Measurements from ENCODE around the gene FDXR.

The FDXR gene

DNA sequence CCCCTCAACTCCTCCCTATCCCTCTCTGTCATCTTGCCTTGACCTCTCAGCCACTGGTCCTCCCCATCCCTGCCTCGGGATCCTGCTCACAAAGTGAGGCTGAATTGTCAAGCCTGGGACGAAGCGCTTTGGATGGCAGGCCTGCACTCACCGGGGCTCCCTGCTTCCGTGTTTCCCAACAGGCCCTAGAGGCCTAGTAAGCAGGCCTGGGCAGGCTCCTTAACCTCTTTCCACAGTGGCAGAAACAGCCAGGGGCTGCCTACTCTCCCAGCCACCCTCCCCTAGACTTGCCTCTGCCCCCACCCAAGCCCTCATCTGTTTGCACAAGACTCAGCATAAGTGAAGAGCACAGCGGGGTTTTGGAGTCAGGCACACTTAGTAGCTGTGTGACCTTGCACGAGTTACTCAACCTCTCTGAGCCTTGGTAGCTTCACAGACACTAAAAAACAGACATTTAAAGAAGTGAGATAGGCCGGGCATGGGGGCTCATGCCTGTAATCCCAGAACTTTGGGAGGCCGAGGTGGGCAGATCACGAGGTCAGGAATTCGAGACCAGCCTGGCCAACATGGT is 25.7 kb upstream of the FDXR start:
- no peak for FAIRE-seq

DNA sequence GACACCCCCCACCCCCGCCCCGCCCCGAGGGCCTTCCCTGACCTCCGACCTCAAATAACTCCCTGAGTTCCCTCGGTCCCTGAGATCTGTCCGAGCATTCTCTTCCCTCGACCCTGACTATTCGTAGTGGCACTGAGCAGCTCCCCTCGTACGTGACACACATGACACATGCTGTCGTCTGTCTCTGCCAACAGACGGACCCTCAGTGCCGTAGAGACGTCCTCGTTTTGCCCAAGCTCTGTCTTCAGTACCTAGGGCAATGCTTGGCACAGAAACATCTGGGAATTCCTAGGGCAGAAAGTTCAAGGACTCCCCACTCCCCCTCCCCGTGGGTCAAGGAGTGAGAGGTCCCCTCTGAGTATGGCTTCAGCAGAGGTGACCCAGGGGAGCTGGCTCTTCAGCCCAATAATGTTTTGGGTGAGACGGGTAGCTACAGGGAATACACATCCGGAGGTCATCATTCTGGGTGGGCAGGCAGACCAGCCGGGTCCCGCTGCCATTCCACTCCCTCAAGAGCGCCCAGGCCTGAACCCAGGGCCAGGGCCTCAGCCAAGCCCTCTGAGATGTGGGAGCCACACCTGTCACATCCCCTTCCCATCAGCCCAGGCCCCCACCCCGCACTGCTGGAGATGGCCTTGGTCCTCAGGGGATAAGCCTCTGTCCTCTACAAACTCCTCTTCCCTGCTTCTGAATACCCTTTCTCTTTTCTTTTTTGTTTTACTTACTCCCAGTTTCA is 21.3 kb upstream of the FDXR start:
- no peak for FAIRE-seq

DNA sequence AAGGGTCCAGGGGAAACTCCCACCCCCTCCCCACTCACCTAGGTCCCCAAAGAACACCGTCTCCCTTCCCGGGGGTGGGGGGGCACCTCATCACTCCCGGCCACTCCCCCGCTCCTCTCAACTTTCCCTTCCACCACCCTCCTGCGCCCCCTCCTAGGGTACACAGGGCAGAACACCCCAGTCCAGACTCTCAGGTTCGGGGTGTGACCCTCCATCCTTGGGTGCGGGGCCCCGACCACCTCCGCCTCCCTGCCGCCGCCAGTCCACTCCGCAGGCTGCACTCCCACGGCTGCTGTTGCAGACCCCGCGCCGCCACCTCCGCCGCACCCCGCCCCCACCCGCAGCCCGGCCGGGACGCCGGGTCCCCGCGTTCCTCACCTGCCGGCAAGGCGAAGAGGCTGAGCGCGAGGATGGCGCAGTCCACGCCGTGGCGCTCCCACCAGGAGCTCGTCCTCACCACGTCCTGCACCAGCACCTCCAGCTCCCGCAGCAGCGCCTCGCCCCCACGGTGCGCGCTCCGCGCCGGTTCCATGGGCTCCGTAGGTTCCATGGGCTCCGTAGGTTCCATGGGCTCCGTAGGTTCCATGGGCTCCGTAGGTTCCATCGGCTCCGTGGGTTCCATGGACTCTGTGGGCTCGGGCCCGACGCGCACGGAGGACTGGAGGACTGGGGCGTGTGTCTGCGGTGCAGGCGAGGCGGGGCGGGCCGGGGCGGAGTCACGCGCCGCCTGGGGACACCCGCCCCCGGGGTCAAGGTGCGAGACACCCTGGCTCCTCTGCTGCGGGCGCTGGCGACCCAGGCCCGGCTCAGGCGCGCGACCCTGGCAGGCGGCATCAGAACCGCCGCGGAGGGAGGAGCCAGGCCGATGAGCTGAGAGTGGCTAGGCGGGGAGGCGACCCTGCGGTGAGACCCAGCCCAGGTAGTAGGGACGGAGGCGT is 20.4 kb upstream of the FDXR start, which contains the start of gene FADS6:
Gene FADS6 (minus strand): TSS at position 660 of the 938 bp plus-strand sequence. CDS start 38 bp downstream, at position 622.
- no peak for FAIRE-seq

DNA sequence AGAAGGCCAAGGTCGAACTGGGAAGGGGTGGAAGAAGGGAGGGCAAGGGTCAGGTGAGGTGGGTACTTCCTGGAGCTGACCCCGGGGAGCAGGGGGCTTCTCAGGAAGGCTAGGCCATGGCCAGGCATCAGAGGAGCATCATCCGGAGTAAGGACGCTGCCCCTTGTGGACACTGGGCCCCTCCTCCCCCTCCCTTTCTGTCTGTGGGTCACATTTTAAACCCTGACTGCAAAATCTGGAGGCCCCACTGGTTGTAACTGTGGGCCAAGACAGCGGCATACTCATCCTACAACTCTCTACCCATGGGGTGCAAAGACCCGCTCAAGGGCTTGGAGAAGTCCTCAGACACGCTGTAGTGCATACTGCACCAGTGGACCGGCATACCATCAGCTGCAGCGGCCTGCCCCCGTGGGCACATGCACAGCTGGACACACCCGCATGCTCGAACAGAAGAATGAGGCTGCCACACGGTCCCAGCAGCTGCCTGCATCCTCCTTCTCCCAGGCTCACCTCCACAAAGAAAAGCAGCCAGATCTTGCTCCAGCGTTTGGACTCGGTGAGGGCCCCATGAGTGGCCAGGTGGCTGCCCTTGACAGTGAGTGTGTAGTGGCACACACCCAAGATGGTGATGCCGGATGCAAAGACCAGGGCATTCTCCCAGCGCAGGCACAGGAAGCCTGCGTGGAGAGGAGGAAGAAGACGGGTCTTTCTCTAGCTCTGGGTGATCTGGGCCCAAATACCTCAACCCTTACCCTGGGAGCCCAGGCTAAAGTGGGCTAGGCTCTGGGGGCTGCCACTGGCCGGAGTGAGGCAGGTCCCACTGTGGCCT is 19.4 kb upstream of the FDXR start:
- no peak for FAIRE-seq

DNA sequence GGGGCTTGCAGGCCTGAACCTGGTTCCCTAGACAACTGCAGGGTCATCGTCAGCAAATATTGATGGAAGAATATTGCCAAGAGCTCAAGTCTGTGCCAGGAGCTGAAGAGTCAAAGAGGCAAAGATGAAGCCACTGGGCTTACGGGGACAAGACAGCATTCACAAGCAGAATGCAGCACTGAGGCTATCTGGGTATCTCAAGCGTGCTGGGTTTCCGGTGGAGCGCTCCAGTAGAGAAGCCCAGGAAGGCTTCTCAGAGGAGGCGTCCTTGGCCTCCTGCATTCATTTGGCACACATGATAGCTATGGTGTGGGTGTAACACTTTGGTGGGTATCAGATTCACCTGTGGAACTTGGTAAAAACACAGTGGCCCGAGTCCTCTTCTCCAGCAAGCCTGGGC is 17.8 kb upstream of the FDXR start:
- no peak for FAIRE-seq

DNA sequence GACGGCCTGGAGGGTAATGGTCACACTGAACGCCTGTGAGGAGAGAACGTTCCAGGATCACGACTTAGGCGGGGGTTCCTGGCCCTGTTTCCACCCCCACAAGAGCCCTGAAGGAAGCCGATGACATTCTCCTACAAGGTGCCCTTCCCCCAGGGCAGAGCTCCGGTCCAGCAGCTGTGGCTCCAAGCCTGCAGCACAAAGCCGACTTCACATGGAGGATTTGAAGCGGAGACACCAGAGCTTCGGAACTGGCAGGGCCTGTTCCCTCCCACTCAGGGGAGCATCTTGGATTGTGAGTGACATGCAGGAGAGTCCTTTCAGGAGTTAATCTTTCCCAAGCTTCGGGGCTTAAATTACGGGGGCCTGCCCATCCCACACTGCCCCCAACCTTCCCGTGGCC is 15.7 kb upstream of the FDXR start:
- no peak for FAIRE-seq

DNA sequence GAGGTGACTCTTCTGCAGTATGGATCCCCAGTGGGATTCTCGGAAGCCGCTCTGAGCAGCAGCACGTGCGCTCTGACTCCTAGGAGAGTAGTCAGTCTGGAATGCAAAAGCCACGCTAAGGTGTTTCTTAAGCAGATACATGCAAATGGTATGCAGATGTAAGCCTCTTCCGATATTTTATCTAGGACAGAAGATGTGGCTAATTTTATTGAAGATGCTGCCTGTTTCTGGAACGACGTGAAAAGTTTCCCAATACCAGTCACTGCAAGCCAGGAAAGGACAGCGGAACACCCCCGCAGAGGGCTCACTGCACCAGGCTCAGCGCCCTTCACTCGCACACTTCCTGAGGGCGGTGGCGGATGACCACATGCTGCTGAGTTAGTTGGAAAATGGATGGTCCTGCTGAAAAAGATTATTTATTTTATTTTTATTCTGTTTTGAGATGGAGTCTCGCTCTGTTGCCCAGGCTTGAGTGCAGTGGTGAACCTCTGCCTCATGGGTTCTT is 10.5 kb upstream of the FDXR start:
- FAIRE-seq, result no peak

DNA sequence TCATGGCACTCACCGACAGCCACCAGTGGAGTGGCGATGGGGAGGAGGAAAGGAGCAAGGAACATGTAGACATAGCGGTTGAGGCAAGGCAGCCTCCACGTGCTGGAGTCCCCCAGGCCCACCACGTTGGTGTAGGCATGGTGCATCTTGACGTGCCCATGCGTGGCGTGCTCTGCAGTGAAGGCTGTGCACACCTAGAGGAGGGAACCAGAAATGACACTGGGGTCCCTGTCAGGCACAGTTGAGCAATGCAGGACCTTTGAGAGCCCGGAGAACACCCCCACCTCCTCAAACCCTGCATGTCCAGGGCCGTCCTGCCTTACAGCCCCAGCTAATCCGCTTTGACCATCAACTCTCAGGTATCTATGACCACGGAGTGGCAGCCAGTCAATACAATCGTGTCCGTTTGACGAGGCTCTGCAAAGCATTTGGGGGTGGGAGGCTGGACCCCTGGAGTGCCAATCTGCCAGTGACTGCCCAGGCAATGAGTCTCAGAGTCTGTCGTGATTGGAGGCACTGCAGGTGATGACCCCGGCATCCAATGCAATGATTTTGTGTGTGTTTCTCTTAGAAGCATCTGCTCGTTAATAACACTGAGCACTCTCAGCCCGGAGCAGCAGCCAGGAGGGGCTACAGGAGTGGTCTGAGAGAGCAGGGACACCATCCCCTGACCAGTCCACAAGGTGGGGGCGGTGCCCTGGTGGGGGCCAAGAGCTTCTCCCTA is 9.9 kb upstream of the FDXR start:
- FAIRE-seq, result no peak

DNA sequence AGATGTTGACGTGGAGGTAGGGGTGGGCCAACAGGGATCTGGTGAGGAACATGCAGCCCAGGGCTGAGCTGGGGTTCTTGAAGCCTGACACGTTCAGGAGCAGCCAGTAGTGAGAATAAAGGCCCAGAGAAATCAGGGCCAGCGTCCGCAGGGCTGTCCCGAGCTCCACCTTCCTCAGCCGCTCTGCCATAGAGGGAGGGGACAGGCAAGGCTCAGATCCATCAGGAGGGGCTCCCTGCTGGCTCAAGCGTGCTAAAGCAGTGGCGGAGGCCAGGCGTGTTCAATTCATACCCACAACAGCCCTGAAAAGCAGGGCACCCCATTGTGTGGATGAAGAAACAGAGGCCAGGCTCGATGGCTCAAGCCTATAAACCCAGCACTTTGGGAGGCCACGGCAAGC is 8.3 kb upstream of the FDXR start:
- no peak for FAIRE-seq

DNA sequence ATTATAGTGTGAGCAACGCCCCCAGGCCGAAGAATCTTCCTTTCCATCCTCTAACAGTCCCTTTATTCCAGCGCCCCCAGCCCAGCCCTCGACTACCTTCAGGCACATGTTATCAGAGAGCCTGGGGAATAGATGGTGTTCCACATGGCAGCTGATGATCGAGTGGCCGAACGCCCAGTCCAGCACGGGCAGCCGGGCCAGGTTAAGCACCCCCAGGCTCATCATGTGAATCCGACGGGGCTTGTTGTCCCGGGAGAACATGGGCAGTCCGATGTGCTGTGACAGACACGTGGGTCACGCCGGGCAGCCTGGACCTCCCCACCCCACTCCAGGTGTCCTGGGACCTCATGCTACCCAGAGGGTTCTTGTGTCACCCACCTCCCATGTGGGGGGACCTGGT is 6.5 kb upstream of the FDXR start:
- no peak for FAIRE-seq

DNA sequence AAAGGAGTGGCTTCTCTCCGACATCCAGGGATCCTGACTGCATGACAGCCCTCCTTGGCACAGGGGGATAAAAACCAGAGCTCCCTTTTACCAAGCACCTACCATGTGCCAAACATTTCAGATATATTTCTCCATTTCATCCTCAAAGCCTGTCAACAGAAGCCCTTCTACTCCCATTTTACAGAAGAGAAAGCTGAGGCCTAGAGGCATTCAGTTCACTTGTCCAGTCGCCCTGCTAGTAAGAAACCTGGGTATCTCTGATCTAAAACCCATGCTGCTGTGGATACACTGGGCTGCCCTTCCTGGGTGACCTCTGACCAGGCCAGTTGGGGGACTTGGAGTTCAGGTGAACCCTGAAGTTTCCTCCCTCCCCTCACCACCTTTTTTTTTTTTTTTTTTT is 5.9 kb upstream of the FDXR start:
- FAIRE-seq, result no peak

DNA sequence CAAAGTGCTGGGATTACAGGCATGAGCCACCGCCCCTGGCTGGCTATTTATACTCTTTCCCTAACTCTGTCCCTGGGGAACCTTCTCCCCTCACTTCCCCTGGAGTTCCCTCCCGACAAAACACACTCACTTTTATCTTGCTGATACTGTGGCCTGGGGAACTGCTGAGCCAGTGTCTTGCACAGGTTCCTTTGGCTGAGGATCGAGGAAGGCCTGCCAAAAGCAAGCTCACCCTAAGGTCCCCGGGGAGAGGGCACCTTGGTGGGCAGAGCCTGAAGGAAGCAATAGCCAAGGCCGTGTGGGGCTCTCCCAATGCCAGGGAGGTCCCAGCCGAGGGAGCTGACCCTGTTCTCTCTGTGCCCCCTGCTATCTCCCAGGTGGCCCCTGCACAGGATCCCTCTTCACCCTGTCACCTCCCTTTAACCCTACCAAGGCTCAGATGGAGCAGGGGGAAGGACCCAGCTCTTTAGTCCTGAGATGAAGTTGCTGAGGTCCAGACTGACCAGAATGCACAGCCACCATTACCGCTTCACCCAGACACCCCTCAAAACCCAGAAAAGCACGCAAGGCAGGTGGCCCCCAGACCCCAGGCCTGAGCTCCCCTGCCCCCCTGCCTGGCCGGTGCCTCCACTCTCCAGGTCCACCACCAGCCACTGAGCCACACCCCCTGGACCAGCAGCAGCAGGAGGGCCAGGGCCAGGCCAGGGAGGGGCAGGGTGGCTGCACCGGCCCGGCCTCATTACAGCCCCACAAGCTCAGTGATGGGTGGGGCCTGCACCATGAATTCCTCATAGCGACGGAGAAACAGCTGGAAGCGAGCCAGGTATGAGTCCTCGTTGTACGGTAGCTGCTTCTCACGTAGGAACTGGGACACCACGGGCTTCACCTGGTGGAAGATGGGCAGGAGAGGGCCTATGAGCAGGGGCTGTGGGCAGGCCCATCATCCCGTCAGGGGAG is 5.1 kb upstream of the FDXR start:
- no peak for FAIRE-seq

DNA sequence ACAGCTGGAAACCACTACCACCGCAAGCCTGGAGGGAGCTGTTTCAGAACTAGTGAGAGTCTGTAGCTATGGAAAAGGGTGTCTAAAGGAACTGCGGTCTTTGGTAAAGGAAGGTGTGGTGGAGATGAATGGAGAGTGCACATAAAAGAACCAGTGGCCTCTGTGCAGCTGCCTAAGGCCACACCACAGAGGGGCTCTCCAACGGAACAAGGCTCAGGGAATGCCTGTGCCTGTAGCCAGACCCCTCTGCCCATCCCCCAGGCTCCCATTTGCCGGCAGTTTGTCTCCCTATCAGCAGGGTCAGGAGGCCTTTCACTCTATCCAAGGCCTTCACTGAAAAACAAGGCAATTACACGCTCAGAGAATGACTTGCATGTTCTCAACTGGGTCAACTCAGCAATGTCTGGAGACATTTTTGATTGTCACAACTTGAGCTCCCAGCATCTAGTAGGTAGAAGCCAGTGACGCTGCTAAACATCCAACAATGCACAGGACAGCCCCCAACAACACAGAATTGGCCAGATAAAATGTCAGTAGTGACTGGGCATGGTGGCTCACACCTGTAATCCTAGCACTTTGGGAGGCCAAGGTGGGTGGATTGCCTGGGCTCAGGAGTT is 3.3 kb upstream of the FDXR start:
- no peak for FAIRE-seq

DNA sequence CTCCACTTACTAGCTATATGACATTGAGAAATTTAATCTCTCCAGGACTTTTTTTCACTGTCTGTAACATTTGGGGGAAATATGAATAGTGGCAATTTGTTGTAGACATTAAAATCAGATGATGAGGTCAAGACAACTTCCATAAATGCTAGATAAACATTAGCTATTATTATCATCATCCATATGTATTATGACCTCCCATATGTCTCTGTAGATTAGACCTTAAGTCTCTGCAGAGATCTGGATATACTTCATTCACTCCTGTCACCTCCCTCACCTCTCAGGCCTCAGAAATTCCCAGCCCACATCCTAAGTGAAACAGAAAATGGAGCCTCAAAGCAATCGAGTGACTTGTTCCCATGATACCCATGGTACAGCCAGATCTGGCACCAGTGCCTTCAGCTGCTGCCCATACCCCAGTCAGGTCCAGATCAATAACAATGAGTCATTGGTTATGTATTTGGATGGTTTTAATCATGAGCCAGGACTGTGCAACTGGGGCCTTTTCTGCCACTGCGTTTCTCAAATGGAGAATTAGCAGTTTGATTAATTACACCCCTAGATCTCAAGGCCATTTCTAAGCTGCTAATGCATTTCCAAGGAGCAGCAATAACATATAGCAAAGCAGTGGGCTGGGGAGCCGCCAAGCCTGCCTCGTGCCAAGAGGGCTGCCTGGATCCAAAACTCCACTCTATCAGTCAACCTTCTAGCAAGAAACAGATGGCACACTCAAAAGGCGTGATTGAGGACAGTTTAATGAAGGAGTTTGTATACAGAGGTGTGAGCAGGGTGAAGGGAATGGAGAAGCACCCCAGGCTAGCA is 2.6 kb upstream of the FDXR start:
- FAIRE-seq, result no peak

DNA sequence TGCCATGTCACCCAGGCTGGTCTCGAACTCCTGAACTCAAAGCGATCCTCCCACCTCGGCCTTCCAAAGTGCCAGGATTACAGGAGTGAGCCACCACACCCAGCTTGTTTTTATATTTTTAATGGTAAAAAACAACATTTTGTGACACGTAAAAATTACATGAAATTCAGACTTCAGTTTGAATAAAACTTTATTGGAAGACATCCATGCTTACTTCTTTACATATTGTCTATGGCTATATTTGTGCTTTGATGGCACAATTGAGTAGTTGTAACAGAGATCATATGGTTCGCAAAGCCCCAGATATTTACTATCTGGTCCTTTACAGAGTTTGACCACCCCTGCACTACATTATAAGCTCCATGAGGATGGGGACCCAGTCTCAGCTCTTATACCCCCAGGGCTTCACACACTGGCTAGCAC is 1.8 kb upstream of the FDXR start:
- no peak for FAIRE-seq

DNA sequence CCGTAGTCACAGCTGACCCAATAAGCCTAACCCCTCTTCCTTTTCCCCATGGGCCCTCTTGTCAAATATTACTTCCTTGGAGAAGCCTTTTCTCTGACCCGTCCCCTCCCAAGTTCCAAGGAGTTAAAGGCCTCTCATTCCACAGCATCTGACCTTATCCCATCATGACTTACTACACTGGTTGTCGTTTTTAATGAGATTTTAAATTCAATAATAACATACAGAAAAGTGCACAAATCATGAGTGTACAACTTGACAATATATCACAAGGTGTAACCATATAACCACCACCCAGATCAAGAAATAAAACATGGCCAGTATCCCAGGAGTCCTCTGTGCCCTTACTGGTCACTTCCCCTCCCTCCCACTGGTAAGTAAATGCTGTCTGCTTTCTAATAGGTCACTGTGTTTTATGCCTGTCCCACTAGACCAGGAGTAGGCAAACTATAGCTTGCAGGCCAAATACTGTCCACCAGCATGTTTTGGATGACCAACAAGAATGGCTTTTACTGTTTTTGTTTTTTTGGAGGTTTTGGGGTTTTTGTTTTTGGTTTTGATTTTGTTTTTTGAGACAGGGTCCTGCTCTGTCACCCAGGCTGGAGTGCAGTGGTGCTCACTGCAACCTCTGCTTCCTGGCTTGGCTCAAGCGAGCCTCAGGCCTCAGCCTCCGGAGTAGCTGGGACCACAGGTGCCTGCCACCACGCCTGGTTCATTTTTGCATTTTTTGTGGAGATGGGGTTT is 1.2 kb upstream of the FDXR start:
- FAIRE-seq, result no peak

DNA sequence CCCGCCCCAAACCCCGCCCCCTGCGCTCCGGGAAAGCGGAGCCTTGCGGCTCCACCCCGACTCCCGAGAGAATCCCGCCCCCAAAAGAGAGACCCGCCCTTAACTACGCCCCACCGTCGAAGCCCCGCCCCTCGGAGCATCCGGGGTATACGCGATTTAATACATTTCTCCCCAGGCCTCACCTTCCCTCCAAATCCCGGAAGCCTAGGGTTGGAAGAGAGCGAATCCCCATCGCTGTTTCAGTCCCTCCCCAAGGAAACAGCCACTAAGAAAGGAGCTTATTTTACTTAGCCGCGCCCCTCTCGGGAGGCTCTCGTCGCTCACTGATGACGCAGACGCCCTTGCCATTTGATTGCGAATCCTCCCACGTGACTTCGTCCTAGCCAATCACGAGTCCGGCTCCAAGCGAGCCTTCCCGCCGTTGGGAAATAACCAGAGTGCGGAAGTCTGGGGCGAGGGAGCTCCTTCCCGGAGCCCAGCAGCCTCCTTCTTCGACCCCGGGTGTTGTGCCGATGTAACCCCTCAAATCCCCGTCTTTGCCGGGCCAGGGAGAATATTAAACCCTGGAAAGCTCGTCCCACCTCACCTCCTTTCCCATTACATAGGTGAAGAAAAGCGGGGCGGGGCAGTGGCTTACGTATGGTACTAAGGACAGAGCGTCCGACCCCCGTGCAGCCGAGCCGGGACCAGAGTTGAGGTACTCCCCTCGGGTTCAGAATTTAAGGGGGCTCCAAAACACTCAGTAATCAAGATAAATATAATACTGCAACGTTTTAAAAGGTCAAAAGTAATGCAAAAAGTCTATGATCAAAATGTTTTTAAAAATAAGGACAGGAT is 461 bp upstream of the FDXR start:
- FAIRE-seq, result peak; percentile 93
